ENCODE data around the gene COL23A1. TPM values are rescaled to one million over a fixed set of nuclear protein-coding genes. Genes with fewer than 3 reads are reported as not detected.

Gene COL23A1
- 1 to 10 TPM in 1 of 2 donors, under 1 TPM in 1; 0.36 to 1.5 TPM for total RNA-seq
- polyA plus RNA-seq: 1 to 10 TPM in 1 of 2 donors, not detected in 1; 1.1 TPM
- long read RNA-seq, donor 1, partial matches to known transcripts: 0 of 4 reads
- long read RNA-seq, donor 1, other reads (novel, unspliced or antisense): 4 of 4 reads
- long read RNA-seq, donor 2, partial matches to known transcripts: 0 of 5 reads
- long read RNA-seq, donor 2, other reads (novel, unspliced or antisense): 5 of 5 reads

- Histone ChIP-seq H3K4me3 (ENCODE audit: low read length in 2 of 2) (peak within 1 kb of the TSS; percentile 6 to 43), H3K4me1 (ENCODE audit: control insufficient read depth in 1 of 2, insufficient read depth in 2 of 2, low read length in 2 of 2) (no peaks in the 10 kb centered on the region), H3K27me3 (ENCODE audit: control insufficient read depth in 1 of 2, insufficient read depth in 2 of 2, low read length in 1 of 2) (no peaks in the 10 kb centered on the region), H3K27ac (ENCODE audit: low read depth in 1 of 2, low read length in 2 of 2) (peak within 1 kb of the TSS in 1 of 2 donors; percentile 22), H3K36me3 (ENCODE audit: control insufficient read depth in 1 of 2, insufficient read depth in 2 of 2, low read length in 1 of 2) (no peaks in the 10 kb centered on the region), H3K9me3 (ENCODE audit: control insufficient read depth, low read length) (no peaks in the 10 kb centered on the region)
- intact Hi-C loops (cut with DNase I): loop anchor here in 1 of 2 donors (5.0 kb wide), 1 partner anchor 37 kb away; the partner anchor contains the start of gene CLK4
- DNase-seq (peak; percentile 78 to 86), ATAC-seq (ENCODE audit: low FRiP score) (peak; percentile 67)
- 1% methylated on average over 50 to 78 of the region's 78 CpGs for WGBS, 2 donors
Measured at GRCh38 chr5:178590141-178590923, at the start of gene COL23A1. TSS of gene COL23A1 (minus strand) at chr5:178590393.

- Histone ChIP-seq H3K9me3 (ENCODE audit: control insufficient read depth, low read length) (peaks cover under 1% of the 10 kb centered on the region), H3K27ac (ENCODE audit: low read depth in 1 of 2, low read length in 2 of 2) (no peak overlapping the region), H3K27me3 (ENCODE audit: control insufficient read depth in 1 of 2, insufficient read depth in 2 of 2, low read length in 1 of 2) (no peaks in the 10 kb centered on the region), H3K36me3 (ENCODE audit: control insufficient read depth in 1 of 2, insufficient read depth in 2 of 2, low read length in 1 of 2) (no peaks in the 10 kb centered on the region), H3K4me3 (ENCODE audit: low read length in 2 of 2) (no peak overlapping the region), H3K4me1 (ENCODE audit: control insufficient read depth in 1 of 2, insufficient read depth in 2 of 2, low read length in 2 of 2) (no peaks in the 10 kb centered on the region)
- intact Hi-C loops (cut with DNase I): no loop called here
- DNase-seq (no peak), ATAC-seq (ENCODE audit: low FRiP score) (no peak)
- 57 to 58% methylated on average over 9 of the region's 9 CpGs for WGBS, 2 donors
Measured at GRCh38 chr5:178637356-178638074, 47.3 kb upstream of the COL23A1 start.

DNA sequence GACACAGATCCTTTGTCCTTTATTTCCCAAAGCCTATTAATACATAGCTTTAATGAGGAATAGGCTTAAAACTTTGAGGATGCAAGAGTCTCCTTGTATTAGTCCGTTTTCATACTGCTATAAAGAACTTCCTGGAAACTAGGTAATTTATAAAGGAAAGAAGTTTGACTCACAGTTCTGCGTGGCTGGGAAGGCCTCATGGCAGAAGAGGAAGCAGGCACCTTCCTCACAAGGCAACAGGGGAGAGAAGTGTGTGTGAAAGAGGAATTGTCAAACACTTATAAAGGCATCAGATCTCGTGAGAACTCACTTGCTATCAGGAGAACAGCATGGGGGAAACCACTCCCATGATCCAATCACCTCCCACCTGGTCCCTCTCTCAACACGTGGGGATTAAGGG lies 42.1 kb upstream of the COL23A1 start:
- Histone ChIP-seq H3K36me3 (ENCODE audit: control insufficient read depth in 1 of 2, insufficient read depth in 2 of 2, low read length in 1 of 2) (no peaks in the 10 kb centered on the region), H3K9me3 (ENCODE audit: control insufficient read depth, low read length) (peaks cover 1% of the 10 kb centered on the region), H3K27me3 (ENCODE audit: control insufficient read depth in 1 of 2, insufficient read depth in 2 of 2, low read length in 1 of 2) (no peaks in the 10 kb centered on the region), H3K4me1 (ENCODE audit: control insufficient read depth in 1 of 2, insufficient read depth in 2 of 2, low read length in 2 of 2) (no peaks in the 10 kb centered on the region), H3K4me3 (ENCODE audit: low read length in 2 of 2) (no peak overlapping the region), H3K27ac (ENCODE audit: low read depth in 1 of 2, low read length in 2 of 2) (no peak overlapping the region)
- DNase-seq (no peak), ATAC-seq (ENCODE audit: low FRiP score) (no peak)
- 40 to 50% methylated on average over 4 of the region's 4 CpGs for WGBS, 2 donors
- intact Hi-C loops (cut with DNase I): no loop called here

- intact Hi-C loops (cut with DNase I): no loop called here
- H3K4me3 ChIP-seq (ENCODE audit: low read length in 2 of 2): no peak overlapping the region
- H3K27me3 ChIP-seq (ENCODE audit: control insufficient read depth in 1 of 2, insufficient read depth in 2 of 2, low read length in 1 of 2): no peaks in the 10 kb centered on the region
- ATAC-seq (ENCODE audit: low FRiP score): no peak
- WGBS, 2 donors: 39 to 48% methylated on average over 2 of the region's 2 CpGs
- H3K27ac ChIP-seq (ENCODE audit: low read depth in 1 of 2, low read length in 2 of 2): no peak overlapping the region
- H3K4me1 ChIP-seq (ENCODE audit: control insufficient read depth in 1 of 2, insufficient read depth in 2 of 2, low read length in 2 of 2): no peaks in the 10 kb centered on the region
- peaks cover 1% of the 10 kb centered on the region for H3K9me3 ChIP-seq (ENCODE audit: control insufficient read depth, low read length)
- no peaks in the 10 kb centered on the region for H3K36me3 ChIP-seq (ENCODE audit: control insufficient read depth in 1 of 2, insufficient read depth in 2 of 2, low read length in 1 of 2)
- DNase-seq: no peak
Measured at GRCh38 chr5:178630951-178631350, 40.8 kb upstream of the COL23A1 start.

DNA sequence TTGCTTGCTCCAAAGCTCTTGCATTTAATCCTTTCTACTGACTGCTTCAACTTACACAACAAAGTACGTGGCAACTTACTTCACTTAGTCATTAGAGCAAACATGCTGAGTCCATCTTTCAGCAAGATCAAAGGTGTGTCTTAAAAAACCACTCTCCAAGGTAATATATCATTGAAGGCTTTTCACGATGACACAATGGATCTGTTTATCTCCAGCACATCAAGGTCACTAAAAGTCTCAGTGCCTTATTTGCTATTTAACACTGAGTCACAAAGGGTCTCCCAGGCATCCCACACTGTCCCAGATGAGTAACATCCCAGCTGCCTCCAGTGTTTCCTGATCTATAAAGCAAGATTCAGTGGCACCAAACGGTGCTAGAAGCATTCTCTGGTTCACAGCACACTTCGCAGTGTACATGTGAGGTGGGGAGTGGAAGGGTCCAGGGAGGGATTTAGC lies 40.3 kb upstream of the COL23A1 start:
- DNase-seq (no peak), ATAC-seq (ENCODE audit: low FRiP score) (no peak)
- WGBS, 2 donors: 48 to 51% methylated on average over 4 of the region's 4 CpGs
- Histone ChIP-seq H3K9me3 (ENCODE audit: control insufficient read depth, low read length) (peaks cover 1% of the 10 kb centered on the region), H3K27ac (ENCODE audit: low read depth in 1 of 2, low read length in 2 of 2) (no peak overlapping the region), H3K27me3 (ENCODE audit: control insufficient read depth in 1 of 2, insufficient read depth in 2 of 2, low read length in 1 of 2) (no peaks in the 10 kb centered on the region), H3K36me3 (ENCODE audit: control insufficient read depth in 1 of 2, insufficient read depth in 2 of 2, low read length in 1 of 2) (no peaks in the 10 kb centered on the region), H3K4me1 (ENCODE audit: control insufficient read depth in 1 of 2, insufficient read depth in 2 of 2, low read length in 2 of 2) (no peaks in the 10 kb centered on the region), H3K4me3 (ENCODE audit: low read length in 2 of 2) (no peak overlapping the region)
- intact Hi-C loops (cut with DNase I): no loop called here

DNA sequence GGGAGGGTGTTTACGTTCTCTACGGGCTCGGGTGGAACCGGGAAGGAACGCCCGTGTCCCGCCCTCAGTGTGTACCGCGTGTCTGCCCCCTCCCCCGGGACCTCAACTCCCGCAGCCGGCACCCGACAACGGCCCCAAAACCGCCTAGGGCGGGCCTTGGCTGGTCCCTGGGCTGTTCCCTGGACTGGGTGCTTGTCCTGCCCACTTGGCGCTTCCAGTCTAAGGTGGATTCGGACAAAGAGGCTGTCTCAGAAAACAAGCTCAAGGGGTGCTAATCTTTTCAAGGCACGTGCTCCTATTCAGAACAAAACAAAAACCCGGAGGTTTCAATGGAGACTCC lies 37.0 kb upstream of the COL23A1 start:
- intact Hi-C loops (cut with DNase I): loop anchor here in 1 of 2 donors (2.0 to 5.0 kb wide), 3 partner anchors 35 to 234 kb away; partner anchors contain the start of genes COL23A1 and ZNF354A
- WGBS, 2 donors: 4 to 5% methylated on average over 10 to 20 of the region's 20 CpGs
- Histone ChIP-seq H3K4me3 (ENCODE audit: low read length in 2 of 2) (peak overlapping the region; percentile 31 to 48), H3K9me3 (ENCODE audit: control insufficient read depth, low read length) (peaks cover 1% of the 10 kb centered on the region), H3K36me3 (ENCODE audit: control insufficient read depth in 1 of 2, insufficient read depth in 2 of 2, low read length in 1 of 2) (no peaks in the 10 kb centered on the region), H3K4me1 (ENCODE audit: control insufficient read depth in 1 of 2, insufficient read depth in 2 of 2, low read length in 2 of 2) (peaks cover 0 to 7% of the 10 kb centered on the region in 2 donors), H3K27me3 (ENCODE audit: control insufficient read depth in 1 of 2, insufficient read depth in 2 of 2, low read length in 1 of 2) (no peaks in the 10 kb centered on the region), H3K27ac (ENCODE audit: low read depth in 1 of 2, low read length in 2 of 2) (peak overlapping the region in 1 of 2 donors; percentile 61)
- DNase-seq: no peak
- ATAC-seq (ENCODE audit: low FRiP score): no peak

DNA sequence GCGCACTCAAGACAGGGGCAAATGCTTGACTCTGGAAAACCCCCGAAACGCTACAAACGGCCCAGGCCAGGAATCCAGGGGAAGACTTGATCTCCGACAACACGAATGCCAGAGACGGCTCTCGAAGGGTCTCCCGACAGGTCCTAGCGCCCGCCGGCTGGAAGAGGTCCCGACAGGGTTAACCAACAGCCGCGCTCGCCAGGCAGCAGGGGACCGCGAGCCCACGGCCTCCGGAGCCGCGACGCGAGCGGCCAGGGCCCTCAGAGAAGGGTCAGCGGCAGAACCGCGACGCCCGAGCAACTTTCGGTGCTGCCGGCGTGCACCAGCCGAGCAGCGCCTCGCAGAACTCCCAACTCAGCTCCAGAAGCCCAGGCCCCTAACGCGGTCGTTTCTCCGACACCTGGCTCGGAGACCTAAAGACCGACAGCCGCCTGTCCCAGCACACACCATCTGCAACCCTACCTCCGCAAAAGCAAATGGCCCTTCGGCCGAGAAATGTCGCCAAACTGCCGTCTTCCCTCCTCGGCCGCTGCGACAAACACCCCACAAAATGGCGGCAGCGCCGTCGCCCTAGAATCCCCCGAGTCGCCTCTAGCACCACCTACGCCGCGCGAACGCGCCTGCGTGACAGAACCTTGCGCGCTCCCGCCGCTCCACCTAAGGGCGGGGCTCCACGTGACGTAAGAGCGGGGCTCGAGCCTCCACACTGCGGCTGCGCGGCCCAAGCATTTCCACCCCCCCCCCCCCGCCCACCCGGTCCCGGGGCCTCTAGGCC lies 36.5 kb upstream of the COL23A1 start, which contains the start of gene CLK4:
TSS of gene CLK4 (minus strand) at position 567 of the 775 bp plus-strand sequence. CDS start 3,634 bp downstream, outside the sequence.
- peaks cover 0 to 7% of the 10 kb centered on the region in 2 donors for H3K4me1 ChIP-seq (ENCODE audit: control insufficient read depth in 1 of 2, insufficient read depth in 2 of 2, low read length in 2 of 2)
- peak within 1 kb of the TSS; percentile 69 to 97 for H3K4me3 ChIP-seq (ENCODE audit: low read length in 2 of 2)
- DNase-seq (peak; percentile 98 to 99), ATAC-seq (ENCODE audit: low FRiP score) (peak; percentile 99)
- H3K9me3 ChIP-seq (ENCODE audit: control insufficient read depth, low read length): peaks cover 1% of the 10 kb centered on the region
- WGBS, 2 donors: 0% methylated on average over 71 to 79 of the region's 79 CpGs
- intact Hi-C loops (cut with DNase I): loop anchor here in 1 of 2 donors (2.0 to 5.0 kb wide), 3 partner anchors 34 to 234 kb away; partner anchors contain the start of genes COL23A1 and ZNF354A
- peak within 1 kb of the TSS; percentile 79 to 98 for H3K27ac ChIP-seq (ENCODE audit: low read depth in 1 of 2, low read length in 2 of 2)
- H3K36me3 ChIP-seq (ENCODE audit: control insufficient read depth in 1 of 2, insufficient read depth in 2 of 2, low read length in 1 of 2): no peaks in the 10 kb centered on the region
- H3K27me3 ChIP-seq (ENCODE audit: control insufficient read depth in 1 of 2, insufficient read depth in 2 of 2, low read length in 1 of 2): no peaks in the 10 kb centered on the region
